ENCODE measurements around the gene RAPGEFL1.
"Not testable (repeated sequence)": the region's sequence is repeated elsewhere in the genome, so short reads cannot be mapped to it uniquely, and the experiment has no call there.

The RAPGEFL1 gene

DNA sequence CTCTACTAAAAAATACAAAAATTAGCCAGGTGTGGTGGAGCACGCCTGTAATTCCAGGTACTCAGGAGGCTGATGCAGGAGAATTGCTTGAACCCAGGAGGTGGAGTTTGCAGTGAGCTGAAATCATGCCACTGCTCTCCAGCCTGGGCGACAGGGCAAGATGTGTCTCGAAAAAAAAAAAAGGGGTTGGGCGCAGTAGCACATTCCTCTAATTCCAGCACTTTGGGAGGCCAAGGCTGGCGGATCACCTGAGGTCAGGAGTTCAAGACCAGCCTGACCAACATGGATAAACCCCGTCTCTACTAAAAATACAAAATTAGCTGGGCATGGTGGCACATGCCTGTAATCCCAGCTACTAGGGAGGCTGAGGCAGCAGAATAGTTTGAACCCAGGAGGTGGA is 36.6 kb downstream of the RAPGEFL1 start:
- FAIRE-seq, result not testable (repeated sequence)

DNA sequence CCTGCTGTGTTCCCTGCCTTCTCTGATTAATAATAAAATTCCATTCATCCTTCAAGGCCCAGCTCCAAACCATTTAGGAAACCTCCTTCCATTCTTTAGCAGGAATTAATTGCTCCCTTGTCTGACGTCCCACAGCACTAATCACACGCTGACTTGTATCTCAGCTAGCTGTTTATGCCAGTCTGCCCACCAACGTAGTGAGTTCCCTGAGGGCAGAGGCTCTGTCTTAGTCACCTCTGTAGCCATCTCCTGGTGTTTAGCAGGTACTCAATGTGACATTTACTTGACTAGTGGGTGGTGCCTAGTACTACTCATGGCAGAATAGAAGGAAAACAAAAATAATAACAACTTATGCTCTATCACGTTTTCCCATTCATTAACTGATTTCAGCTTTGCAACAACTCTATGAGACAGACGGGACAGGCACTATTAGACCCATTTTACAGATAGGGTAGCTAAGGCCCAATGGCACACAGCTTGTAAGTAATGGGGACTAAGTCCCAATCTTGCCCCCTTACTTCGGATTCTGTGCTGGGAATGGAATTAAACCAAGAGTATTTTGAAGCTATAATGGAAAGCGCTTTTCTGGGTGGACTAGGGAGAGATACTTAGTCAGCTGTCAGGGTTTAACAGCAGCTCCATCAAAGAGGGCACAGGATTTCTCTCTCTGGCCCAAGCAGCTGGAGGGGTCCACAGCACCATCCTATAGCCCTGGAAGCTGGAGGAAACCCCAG is 40.9 kb downstream of the RAPGEFL1 start:
- no peak for FAIRE-seq

DNA sequence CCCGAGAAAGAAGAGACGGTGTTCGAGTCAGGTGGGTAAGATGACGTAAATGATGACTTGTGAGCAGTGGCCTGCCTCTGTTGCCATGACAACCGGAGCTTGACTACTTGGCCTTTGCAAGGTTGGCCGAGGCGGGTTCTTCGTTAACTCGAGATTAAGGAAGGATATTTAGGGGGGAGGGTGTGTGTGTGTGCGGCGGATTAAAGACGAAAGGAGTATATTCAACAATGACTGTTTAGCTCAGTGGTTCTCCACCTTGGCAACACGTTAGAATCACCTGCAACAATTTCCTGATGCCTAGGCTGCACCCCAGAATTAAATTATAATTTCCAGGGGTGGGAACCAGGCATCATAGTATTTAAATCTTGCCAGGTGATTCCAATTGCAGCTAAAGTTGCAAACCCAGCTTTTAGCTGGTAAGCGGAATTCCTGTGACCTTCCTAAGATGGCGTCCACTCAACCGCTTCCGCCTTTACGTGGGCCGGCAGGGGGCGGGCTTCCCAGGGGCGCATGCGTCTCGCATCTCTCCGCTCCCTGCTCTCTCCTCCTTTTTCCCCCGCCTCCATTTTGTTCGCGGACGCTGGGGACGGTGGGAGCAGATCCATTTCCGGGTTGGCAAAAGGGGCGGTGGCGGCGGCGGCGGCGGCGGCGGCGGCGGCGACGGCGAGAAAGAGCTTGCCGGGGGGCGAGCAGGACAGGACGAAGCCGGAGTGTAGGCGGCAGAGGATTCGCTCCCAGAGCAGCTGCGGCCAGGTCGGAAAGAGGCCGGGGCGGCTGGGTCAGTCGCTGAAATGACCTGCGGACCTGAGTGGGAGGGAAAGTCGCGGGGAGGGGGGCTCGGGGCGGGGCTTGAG is 41.7 kb downstream of the RAPGEFL1 start, which contains the start of gene WIPF2:
Gene WIPF2, plus strand, starts transcription at position 565 of the 854 bp plus-strand sequence. CDS start 37,156 bp downstream, outside the sequence.
- peak; percentile 58 for FAIRE-seq

DNA sequence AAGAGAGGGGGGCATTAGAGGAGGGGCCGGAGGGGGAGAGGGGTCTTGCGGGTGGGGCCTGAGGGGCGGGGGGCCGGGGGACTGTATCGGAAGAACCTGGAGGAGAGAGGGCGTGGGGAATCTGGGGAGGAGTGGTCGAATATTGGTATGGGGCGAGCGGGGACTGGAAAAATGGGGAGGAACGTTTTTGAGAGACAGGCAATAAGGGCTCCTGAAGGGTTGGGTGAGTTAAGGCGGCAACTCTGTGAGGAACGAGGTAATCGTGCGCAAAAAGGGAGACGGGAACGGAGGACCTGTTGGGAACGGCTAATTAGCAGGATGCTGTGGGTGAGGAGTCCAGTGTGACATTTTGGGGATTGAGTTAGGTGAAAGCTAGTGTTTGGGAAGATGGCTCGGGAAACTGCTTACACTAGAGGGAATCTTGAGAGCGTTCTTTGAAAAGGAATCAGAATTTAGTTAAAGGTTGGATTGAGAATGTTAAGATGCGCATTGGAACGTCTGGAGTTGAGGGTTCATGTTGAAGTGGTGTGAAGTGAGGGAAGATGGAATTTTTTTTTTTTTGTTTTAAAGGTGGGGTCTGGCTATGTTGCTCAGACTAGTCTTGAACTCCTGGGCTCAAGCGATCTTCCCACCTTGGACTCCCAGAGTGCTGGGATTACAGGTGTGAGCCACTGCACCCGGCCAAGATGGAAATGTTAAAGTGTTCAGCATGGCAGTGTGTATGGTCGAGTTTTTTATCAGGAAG is 42.5 kb downstream of the RAPGEFL1 start:
- no peak for FAIRE-seq

DNA sequence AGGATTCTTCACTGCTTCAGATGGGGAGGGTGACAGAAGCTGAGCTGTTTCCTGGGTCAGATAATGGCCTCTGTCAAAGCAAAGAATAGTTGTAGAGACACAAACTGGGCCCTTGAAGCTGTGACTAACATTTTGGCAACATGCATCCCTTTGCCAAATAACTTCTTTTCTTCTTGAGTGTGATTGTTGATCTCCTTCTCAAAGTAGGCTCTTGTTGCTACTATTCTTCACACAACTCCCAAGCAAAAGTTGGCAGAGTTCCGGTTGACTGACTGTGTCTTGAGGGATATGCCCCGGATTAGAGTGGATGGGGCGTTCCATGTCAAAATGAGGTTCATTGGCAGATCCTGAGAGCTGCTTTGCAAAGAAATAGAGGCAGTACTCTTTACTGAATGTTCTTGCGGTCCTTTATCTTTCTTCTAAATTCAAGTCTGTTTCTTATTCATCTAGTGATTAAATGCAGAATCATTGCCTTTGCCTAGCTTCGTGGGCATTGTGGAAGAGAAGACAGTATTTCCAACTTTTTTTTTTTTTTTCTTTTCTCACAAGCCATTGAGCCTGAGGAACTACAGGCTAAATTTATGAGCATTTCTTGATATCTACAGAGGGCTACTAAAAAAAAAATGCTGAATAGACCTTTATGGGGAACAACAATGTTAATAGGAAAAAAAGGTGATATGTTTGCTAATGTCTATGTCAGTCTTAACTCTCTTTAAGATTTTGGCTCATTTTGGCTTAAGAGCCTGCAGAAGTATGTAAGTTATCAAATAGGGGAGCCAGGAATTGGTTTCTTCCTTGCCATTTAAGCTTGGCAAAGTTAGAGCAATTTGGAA is 47.7 kb downstream of the RAPGEFL1 start:
- FAIRE-seq, result no peak

DNA sequence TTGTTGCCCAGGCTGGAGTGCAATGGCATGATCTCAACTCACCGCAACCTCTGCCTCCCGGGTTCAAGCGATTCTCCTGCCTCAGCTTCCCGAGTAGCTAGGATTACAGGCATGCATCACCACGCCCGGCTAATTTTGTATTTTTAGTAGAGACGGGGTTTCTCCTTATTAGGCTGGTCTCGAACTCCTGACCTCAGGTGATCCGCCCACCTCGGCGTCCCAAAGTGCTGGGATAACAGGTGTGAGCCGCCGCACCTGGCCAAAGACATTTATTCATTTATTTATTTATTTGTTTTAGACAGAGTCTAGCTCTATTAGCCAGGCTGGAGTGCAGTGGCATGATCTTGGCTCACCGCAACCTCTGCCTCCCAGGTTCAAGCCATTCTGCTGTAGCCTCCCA is 51.9 kb downstream of the RAPGEFL1 start:
- not testable (repeated sequence) for FAIRE-seq

DNA sequence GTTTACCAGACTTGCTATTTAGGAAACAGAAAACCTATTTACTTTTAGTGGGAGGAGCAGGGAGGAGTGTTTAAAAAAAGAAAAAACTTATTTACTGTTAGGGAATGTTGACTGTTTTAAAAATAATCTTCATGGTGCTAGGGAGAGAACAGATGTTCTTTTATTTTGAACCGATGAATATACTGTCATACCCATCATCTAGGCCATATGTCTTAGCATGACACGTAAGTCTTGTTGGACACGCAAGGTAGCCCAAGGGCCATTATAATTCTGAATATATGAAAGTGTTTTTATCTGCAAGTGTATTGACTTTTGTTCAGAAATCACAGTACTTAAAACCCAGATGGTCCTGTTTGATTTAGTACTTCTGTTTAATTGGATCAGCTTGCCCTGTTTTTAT is 53.4 kb downstream of the RAPGEFL1 start:
- FAIRE-seq, result no peak

DNA sequence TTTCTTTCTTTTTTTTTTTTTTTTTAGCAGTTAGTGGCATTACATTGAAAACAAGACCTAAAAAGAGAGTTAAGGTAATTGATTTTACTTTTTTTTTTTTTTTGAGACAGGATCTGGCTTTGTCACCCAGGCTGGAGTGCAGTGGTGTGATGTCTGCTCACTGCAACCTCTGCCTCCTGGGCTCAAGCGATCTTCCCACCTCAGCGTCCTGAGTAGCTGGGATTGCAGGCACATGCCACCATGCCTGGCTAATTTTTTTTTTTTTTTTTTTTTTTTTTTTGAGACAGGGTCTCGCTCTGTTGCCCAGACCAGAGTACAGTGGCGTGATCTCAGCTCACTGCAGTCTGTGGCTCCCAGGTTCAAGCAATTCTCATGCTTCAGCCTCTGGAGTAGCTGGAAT is 54.7 kb downstream of the RAPGEFL1 start:
- not testable (repeated sequence) for FAIRE-seq

DNA sequence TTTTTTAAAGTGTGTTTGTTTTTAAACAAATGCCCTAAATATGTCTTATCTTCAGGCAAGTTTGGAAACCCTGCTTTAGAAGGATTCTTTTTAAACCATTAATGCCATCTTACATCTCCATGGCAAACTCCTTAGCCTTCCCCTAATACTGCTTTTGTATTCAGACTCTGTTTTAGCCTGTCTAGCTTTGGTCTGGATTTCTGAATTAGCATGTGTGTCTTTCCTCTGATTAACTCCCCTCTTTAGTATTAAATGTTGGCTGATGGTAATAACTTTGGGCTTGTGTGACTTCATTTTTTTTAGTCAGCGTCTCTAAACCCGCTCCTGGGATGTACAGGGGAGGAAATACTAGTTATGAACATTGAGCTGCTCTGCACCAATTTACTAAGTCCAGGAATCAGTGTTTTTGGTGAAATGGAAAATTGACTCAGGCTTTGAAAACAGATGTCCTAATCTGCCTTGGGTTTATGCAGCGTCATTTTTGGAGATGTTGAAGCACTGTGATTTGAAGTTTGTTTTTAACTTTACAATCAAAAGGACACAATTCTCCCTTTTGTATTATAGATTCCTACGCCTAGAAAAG is 64.1 kb downstream of the RAPGEFL1 start:
- FAIRE-seq, result no peak

DNA sequence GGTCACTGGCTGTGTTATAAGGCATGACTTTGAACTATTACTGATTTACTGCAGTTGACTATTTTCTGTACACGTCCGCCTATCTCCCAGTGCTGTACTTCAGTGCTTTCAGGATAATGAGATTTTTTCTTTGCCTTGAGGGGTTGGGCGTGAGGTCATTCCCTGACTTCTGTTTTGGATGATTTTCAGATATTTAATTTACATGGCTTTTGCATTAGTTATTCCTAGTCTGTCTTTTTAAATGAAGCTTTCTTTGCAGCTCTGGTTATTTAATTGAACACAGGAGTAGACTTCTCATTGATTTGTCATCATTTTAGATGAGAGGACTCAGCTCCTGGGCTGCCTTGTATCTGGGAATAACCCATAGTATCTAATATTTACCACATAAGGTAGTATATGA is 65.5 kb downstream of the RAPGEFL1 start:
- FAIRE-seq, result no peak

DNA sequence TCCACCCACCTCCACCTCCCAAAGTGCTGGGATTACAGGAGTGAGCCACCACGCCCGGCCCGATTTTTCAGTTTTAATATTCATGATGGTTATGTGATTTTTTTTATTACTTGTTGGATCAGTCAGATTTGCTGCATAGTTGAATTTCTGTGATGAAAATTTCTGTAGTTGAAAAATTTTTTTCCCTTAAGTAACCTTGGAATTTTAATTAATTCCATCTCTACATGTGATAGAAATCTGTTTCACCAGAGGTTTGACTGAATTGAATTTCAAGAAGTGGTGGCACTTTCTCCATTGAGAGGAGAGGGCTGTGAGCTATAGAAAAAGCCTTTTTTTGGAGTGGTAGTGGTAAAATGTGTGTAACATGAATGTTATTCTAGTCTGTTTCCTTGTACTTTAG is 66.5 kb downstream of the RAPGEFL1 start:
- no peak for FAIRE-seq

DNA sequence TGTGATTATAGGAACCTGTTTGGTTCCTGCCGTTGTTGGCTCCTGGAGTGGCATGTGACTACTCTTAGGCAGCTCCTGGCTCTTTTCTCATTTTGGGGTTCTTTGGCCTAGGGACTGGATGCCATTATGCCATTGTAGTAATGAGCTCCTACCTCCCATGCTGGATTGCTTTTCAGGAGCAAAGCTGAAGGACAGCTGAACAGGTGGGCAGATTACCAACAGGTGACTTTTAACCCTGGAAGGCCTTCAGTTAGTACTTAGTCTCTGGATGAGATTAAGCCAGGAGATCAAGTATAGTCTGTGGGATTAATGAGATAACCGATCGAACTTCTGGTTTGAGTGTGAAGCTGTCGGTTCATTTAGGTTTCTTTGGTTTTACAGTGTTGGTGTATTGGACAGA is 67.0 kb downstream of the RAPGEFL1 start:
- FAIRE-seq, result no peak
